ENCODE measurements around the gene TFEB. TPM values are rescaled to one million over a fixed set of nuclear protein-coding genes. Genes with fewer than 3 reads are reported as not detected.

The TFEB gene
- total and polyA plus RNA-seq, 2 of the 8 experiments (the other 6 are each of a cell fraction or from before 2014, with no cell fraction given), result 2.3 to 6.7 TPM

- Histone ChIP-seq H3K4me1 (replicated peaks in 1 of 4; ENCODE audit: control insufficient read depth in 3 of 4, insufficient read depth in 4 of 4, low read length in 3 of 4) (peaks cover 5 to 27% (median 12%) of the 10 kb centered on the region in 4 experiments), H2BK20ac (ENCODE audit: low read length) (no peak overlapping the region), H3K4me3 (ENCODE audit: extremely low read depth in 1 of 4, insufficient read depth in 2 of 4, low read depth in 3 of 4, low read length in 4 of 4) (no peak overlapping the region), H3K23ac (ENCODE audit: insufficient read length) (no peak overlapping the region), H3K79me2 (ENCODE audit: control insufficient read depth in 1 of 2, insufficient read depth in 2 of 2, low read length in 2 of 2) (no peaks in the 10 kb centered on the region), H2AK5ac (ENCODE audit: low read depth, low read length) (no peak overlapping the region), H4K20me1 (replicated peaks in 1 of 2; ENCODE audit: control insufficient read depth in 1 of 2, insufficient read depth in 2 of 2, low read length in 2 of 2) (no peaks in the 10 kb centered on the region), H2BK12ac (ENCODE audit: low read depth, low read length) (no peak overlapping the region; the same call in 1 of the 2 replicates), H3K4ac (replicated peaks; ENCODE audit: insufficient read length, low read depth, low read length) (no peak overlapping the region), H3K4me2 (ENCODE audit: insufficient read depth in 1 of 2, low read depth in 2 of 2, low read length in 2 of 2) (peak overlapping the region in 1 of 2 experiments; percentile 12; a peak in 1 of 4 replicates), H4K5ac (ENCODE audit: insufficient read length, low read depth, low read length) (no peak overlapping the region), H3K79me1 (ENCODE audit: low read depth, low read length) (no peaks in the 10 kb centered on the region), H3K56ac (replicated peaks; ENCODE audit: insufficient read length, low read depth, low read length) (no peak overlapping the region), H4K8ac (ENCODE audit: extremely low read depth, insufficient read depth, low read length) (no peak overlapping the region; the same call in 1 of the 2 replicates), H2BK15ac (ENCODE audit: low read length) (no peak overlapping the region), H3K18ac (ENCODE audit: extremely low read depth, low read length) (no peak overlapping the region; the same call in 1 of the 2 replicates), H3K36me3 (ENCODE audit: control insufficient read depth in 2 of 4, insufficient read depth in 4 of 4, low read length in 3 of 4) (no peaks in the 10 kb centered on the region), H4K91ac (replicated peaks; ENCODE audit: insufficient read length, low read length) (no peak overlapping the region), H3K27ac (ENCODE audit: low read depth, low read length) (no peak overlapping the region), H3K27me3 (replicated peaks in 1 of 4; ENCODE audit: control insufficient read depth in 3 of 4, extremely low read depth in 1 of 4, insufficient read depth in 3 of 4, low read length in 3 of 4) (peaks cover 0 to 8% (median 4%) of the 10 kb centered on the region in 4 experiments; a peak in 4 of 7 replicates), H2BK5ac (ENCODE audit: low read depth, low read length) (0 out of 2 replicates have a peak overlapping the region, but pooled peaks have one; percentile 49), H2AFZ (ENCODE audit: low read length) (no peak overlapping the region), H3K9me3 (ENCODE audit: insufficient read depth in 2 of 2, low read depth in 1 of 2, low read length in 1 of 2) (no peaks in the 10 kb centered on the region), H3K9ac (replicated peaks in 1 of 4; ENCODE audit: extremely low read depth in 1 of 4, low read depth in 3 of 4, low read length in 3 of 4) (no peak overlapping the region), H3K23me2 (ENCODE audit: low read depth, low read length) (peaks cover 5% of the 10 kb centered on the region; the same call in 1 of the 2 replicates), H2BK120ac (replicated peaks; ENCODE audit: low read depth, low read length) (no peak overlapping the region), H3K14ac (ENCODE audit: insufficient read length) (no peak overlapping the region)
- CTCF ChIA-PET (ENCODE audit: partially characterized antibody), result interaction anchor here (0.6 to 14.1 kb wide), 13 partner anchors 11 to 381 kb away, joined by 3 to 299 read pairs (median 5); no protein-coding TSS in a partner anchor
- 27% methylated on average over 9 of the region's 9 CpGs; no CpG with 5 or more reads in 1 of the 2 experiments for WGBS, 2 experiments (ENCODE audit: extremely low coverage in 1 of 2, insufficient coverage in 1 of 2, insufficient read length in 1 of 2, insufficient replicate concordance in 2 of 2, low coverage in 1 of 2, low lambda C conversion rate in 2 of 2, missing lambda C conversion rate in 1 of 2)
- DNase-seq (ENCODE audit: low read depth in 1 of 2, low spot score in 2 of 2), result peak; percentile 62 to 73
- FAIRE-seq, result peak; percentile 90
- POLR2A ChIA-PET (ENCODE audit: partially characterized antibody), result interaction anchor here (0.9 to 1.4 kb wide), 3 partner anchors 28 to 131 kb away, joined by 3 read pairs; no protein-coding TSS in a partner anchor
- no peak for TF ChIP-seq CREB1 (IDR thresholded peaks at IDR 0.05)
- no peak for TF ChIP-seq E2F6 (IDR thresholded peaks at IDR 0.05)
- TF ChIP-seq KDM1A (IDR thresholded peaks at IDR 0.05; ENCODE audit: borderline replicate concordance, low read length), result peak; percentile 61; the same call in 1 of the 2 replicates
- TF ChIP-seq NANOG (IDR thresholded peaks at IDR 0.05; ENCODE audit: insufficient read depth, low read depth, low read length, poor library complexity, severe bottlenecking), result no peak
- no peak for TF ChIP-seq SP1 (IDR thresholded peaks at IDR 0.05; ENCODE audit: low read depth, low read length)
- TF ChIP-seq CTCF (IDR thresholded peaks at IDR 0.05; ENCODE audit: control extremely low read depth in 1 of 3, insufficient read depth in 1 of 3, low read depth in 1 of 3, low read length in 3 of 3), result no peak
- no peak for TF ChIP-seq RXRA (IDR thresholded peaks at IDR 0.05; ENCODE audit: insufficient read depth, low read depth, low read length)
- no peak for TF ChIP-seq RAD21 (IDR thresholded peaks at IDR 0.05 in 1 of 2, conservative IDR thresholded peaks at IDR 0.05 in 1 of 2; ENCODE audit: low read depth in 2 of 2, low read length in 2 of 2)
These were observed 47.8 kb downstream of the TFEB start for GRCh38 chr6:41687501-41688175.
